Measurements from ENCODE around the gene LRRC1. TPM values are rescaled to one million over a fixed set of nuclear protein-coding genes. Genes with fewer than 3 reads are reported as not detected.

Gene LRRC1
- total RNA-seq, 1 donor from 2014 or later: 4.5 TPM

- intact Hi-C loops (cut with micrococcal nuclease): loop anchor here (10.0 kb wide), 1 partner anchor 231 kb away; no protein-coding TSS in a partner anchor
Observed at GRCh38 chr6:53956068-53956711, 161.4 kb downstream of the LRRC1 start.

GRCh38 chr6:53956804-53957203 lies 162.0 kb downstream of the LRRC1 start:
- intact Hi-C loops (cut with micrococcal nuclease): loop anchor here (10.0 kb wide), 1 partner anchor 232 kb away; no protein-coding TSS in a partner anchor

- intact Hi-C loops (cut with micrococcal nuclease): loop anchor here (10.0 kb wide), 1 partner anchor 235 kb away; no protein-coding TSS in a partner anchor
Observed at GRCh38 chr6:53959717-53960116, 164.9 kb downstream of the LRRC1 start.

- intact Hi-C loops (cut with micrococcal nuclease): no loop called here
Observed at GRCh38 chr6:53960311-53960710, 165.5 kb downstream of the LRRC1 start.

- intact Hi-C loops (cut with micrococcal nuclease): no loop called here
Observed at GRCh38 chr6:53961679-53962370, 167.0 kb downstream of the LRRC1 start.

- intact Hi-C loops (cut with micrococcal nuclease): no loop called here
Observed at GRCh38 chr6:53962646-53963045, 167.8 kb downstream of the LRRC1 start.

GRCh38 chr6:53967415-53967814 lies 172.6 kb downstream of the LRRC1 start:
- intact Hi-C loops (cut with micrococcal nuclease): no loop called here

Other genes with a start within 250 kb of the LRRC1 start
- 34.7 and 37.4 TPM in 2 replicates for gene GCLC, start 249.9 kb upstream of the LRRC1 start, total RNA-seq
- gene KLHL31, start 129.2 kb upstream of the LRRC1 start, total RNA-seq: 0.11 and 0.18 TPM in 2 replicates